Measurements from ENCODE around the gene PPTC7.

DNA sequence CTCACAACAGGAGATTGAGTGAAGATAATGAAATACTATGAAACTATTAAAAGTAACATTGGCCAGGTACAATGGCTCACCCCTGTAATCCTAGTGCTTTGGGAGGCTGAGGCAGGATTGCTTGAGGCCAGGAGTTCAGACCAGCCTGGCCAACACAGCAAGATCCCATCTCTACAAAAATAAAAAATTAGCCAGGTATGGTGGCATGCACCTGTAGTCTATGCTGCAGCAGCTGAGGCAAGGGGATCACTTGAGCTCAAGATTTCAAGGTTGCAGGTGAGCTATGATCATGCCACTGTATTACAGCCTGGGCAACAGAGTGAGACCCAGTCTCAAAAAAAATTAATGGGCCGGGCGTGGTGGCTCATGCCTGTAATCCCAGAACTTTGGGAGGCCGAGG, 66.1 kb downstream of the PPTC7 start:
- TF ChIP-seq, protein P1, sequence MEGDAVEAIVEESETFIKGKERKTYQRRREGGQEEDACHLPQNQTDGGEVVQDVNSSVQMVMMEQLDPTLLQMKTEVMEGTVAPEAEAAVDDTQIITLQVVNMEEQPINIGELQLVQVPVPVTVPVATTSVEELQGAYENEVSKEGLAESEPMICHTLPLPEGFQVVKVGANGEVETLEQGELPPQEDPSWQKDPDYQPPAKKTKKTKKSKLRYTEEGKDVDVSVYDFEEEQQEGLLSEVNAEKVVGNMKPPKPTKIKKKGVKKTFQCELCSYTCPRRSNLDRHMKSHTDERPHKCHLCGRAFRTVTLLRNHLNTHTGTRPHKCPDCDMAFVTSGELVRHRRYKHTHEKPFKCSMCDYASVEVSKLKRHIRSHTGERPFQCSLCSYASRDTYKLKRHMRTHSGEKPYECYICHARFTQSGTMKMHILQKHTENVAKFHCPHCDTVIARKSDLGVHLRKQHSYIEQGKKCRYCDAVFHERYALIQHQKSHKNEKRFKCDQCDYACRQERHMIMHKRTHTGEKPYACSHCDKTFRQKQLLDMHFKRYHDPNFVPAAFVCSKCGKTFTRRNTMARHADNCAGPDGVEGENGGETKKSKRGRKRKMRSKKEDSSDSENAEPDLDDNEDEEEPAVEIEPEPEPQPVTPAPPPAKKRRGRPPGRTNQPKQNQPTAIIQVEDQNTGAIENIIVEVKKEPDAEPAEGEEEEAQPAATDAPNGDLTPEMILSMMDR (IDR thresholded peaks at IDR 0.05) = no peak
- no peak for TF ChIP-seq EP300 (IDR thresholded peaks at IDR 0.05)
